Natural killer cell (primary cell): Measurements from ENCODE around the gene LTF. TPM values are rescaled to one million over a fixed set of nuclear protein-coding genes. Genes with fewer than 3 reads are reported as not detected.

Source experiments
- ATAC-seq, 3 donors: fragments of 150-1000 bp in 2 of 3; fragments of 200-7000 bp in 1 of 3; cut with Tn5 transposase; 1 replicate in 1 of 3; 2 replicates in 2 of 3; pipeline ENCODE4 v1.10.0; 2021; ENCODE audit warnings: mild to moderate bottlenecking in 2 of 3, moderate library complexity in 2 of 3
- DNase-seq, 2 donors: peaks; one replicate each; pipeline versions ENCODE4 v3.0.0 to v3.0.0-alpha.2; 2013 to 2021; ENCODE audit warnings: mixed read lengths in 1 of 2
- H3K27ac ChIP-seq: one replicate; pipeline ENCODE4 v1.5.1; 2013; ENCODE audit warnings: mild to moderate bottlenecking, low read length
- H3K27me3 ChIP-seq: one replicate; pipeline ENCODE4 v1.6.1; 2013; ENCODE audit warnings: low read length; ENCODE audit not compliant: control insufficient read depth, insufficient read depth
- H3K36me3 ChIP-seq: one replicate; pipeline ENCODE4 v1.6.1; 2013; ENCODE audit warnings: low read length; ENCODE audit not compliant: control insufficient read depth, insufficient read depth
- H3K4me1 ChIP-seq: one replicate; pipeline ENCODE4 v1.6.1; 2013; ENCODE audit warnings: low read length; ENCODE audit not compliant: control insufficient read depth, insufficient read depth
- H3K4me3 ChIP-seq: one replicate; pipeline ENCODE4 v1.5.1; 2013; ENCODE audit warnings: low read length
- H3K9me3 ChIP-seq: one replicate; pipeline ENCODE4 v1.6.1; 2013; ENCODE audit warnings: low read length; ENCODE audit not compliant: control insufficient read depth, insufficient read depth
- H3K27ac Mint-ChIP-seq, 2 donors: one replicate each; pipeline ENCODE4 v1.8.0; 2022; ENCODE audit warnings: mild to moderate bottlenecking in 2 of 2, mixed read lengths in 2 of 2, moderate library complexity in 1 of 2
- H3K27me3 Mint-ChIP-seq, 2 donors: one replicate each; pipeline ENCODE4 v1.8.0; 2022; ENCODE audit warnings: low read depth in 2 of 2, mixed read lengths in 2 of 2
- H3K36me3 Mint-ChIP-seq: one replicate; pipeline ENCODE4 v1.8.0; 2022; ENCODE audit warnings: mixed read lengths
- H3K4me1 Mint-ChIP-seq, 2 donors: one replicate each; pipeline ENCODE4 v1.8.0; 2022; ENCODE audit warnings: mixed read lengths in 2 of 2
- H3K4me3 Mint-ChIP-seq: one replicate; pipeline ENCODE4 v1.8.0; 2022; ENCODE audit warnings: mild to moderate bottlenecking, moderate library complexity, mixed read lengths
- H3K9me3 Mint-ChIP-seq, 2 donors: one replicate each; pipeline ENCODE4 v1.8.0; 2022; ENCODE audit warnings: mixed read lengths in 2 of 2
- WGBS: methylation state at CpG from one replicate; pipeline ENCODE4 v1.1.7; 2013; ENCODE audit warnings: missing lambda C conversion rate; ENCODE audit not compliant: insufficient coverage; 5-methylcytosine and 5-hydroxymethylcytosine counted together
- intact Hi-C: fragments of 100-400 bp; cut with micrococcal nuclease; formaldehyde crosslinking; loops from one replicate; pipeline ENCODE4 v1.14.2; 2022
- total RNA-seq, 4 donors: library from RNA; stranded (reverse); fragments of 120-200 nt in 1 of 4; gene quantifications; one replicate each; pipeline versions ENCODE4 v1.2.3 to v1.2.4, GENCODE V29; 2013 to 2022
- TF ChIP-seq, protein P1 (sequence below): fragments of 200-600 bp; IDR thresholded peaks from one replicate; pipeline ENCODE4 v1.8.0; 2022; ENCODE audit warnings: antibody characterized with exemption

Gene LTF
- total RNA-seq, 3 donors from 2014 or later (not counting 1 experiment from before 2014, with no cell fraction given), result 1.0 to 1.1 TPM; not detected in 1

DNA sequence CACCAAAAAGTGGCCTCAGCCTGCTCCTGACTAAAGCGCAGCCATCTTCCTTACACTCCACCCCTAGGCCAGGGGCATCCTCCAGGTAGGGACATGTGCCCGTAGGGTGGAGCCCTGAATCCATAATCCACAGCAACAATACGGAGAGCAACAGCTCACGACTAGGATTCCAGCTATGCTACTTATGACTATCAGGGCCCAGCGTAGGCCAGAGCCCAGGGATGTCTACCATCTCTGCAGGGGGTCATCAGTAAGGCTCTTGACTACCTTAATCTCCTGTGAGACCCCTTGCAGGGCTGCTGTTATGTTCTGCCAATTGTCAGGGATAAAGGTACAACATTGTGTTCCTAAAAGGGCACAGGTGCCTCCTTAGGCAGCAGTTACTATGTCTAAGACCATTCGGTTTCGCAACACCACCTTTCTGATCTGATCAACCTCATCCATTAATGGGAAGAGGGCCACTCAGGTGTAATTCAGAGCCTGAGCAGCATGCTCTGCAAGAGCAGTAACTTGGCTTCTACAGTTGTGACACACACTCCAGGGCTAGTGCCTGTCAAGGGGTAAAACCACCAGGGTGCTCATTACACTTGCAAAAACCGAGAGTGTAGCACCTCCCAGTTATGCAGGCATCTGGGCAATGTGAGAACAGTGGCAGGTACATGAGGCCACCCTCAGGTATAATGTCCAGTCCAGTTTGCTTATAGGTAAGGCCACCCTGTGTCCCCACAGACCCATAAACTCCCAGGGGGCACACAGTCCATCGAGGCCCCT lies 46.7 kb downstream of the LTF start:
- no peaks in the 10 kb centered on the region for H3K4me1 Mint-ChIP-seq
- no peak overlapping the region for H3K4me3 Mint-ChIP-seq
- Histone ChIP-seq H3K4me3 (no peak overlapping the region), H3K9me3 (no peaks in the 10 kb centered on the region), H3K27me3 (no peaks in the 10 kb centered on the region), H3K27ac (no peak overlapping the region), H3K4me1 (no peaks in the 10 kb centered on the region), H3K36me3 (no peaks in the 10 kb centered on the region)
- 79% methylated on average over 9 of the region's 9 CpGs for WGBS
- H3K36me3 Mint-ChIP-seq, result no peaks in the 10 kb centered on the region
- DNase-seq, result no peak
- peaks cover 0 to 3% of the 10 kb centered on the region in 2 donors for H3K27me3 Mint-ChIP-seq
- ATAC-seq, result no peak
- TF ChIP-seq, protein P1, sequence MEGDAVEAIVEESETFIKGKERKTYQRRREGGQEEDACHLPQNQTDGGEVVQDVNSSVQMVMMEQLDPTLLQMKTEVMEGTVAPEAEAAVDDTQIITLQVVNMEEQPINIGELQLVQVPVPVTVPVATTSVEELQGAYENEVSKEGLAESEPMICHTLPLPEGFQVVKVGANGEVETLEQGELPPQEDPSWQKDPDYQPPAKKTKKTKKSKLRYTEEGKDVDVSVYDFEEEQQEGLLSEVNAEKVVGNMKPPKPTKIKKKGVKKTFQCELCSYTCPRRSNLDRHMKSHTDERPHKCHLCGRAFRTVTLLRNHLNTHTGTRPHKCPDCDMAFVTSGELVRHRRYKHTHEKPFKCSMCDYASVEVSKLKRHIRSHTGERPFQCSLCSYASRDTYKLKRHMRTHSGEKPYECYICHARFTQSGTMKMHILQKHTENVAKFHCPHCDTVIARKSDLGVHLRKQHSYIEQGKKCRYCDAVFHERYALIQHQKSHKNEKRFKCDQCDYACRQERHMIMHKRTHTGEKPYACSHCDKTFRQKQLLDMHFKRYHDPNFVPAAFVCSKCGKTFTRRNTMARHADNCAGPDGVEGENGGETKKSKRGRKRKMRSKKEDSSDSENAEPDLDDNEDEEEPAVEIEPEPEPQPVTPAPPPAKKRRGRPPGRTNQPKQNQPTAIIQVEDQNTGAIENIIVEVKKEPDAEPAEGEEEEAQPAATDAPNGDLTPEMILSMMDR, result no peak
- no peaks in the 10 kb centered on the region for H3K9me3 Mint-ChIP-seq
- intact Hi-C loops, result no loop called here
- H3K27ac Mint-ChIP-seq, result no peak overlapping the region

DNA sequence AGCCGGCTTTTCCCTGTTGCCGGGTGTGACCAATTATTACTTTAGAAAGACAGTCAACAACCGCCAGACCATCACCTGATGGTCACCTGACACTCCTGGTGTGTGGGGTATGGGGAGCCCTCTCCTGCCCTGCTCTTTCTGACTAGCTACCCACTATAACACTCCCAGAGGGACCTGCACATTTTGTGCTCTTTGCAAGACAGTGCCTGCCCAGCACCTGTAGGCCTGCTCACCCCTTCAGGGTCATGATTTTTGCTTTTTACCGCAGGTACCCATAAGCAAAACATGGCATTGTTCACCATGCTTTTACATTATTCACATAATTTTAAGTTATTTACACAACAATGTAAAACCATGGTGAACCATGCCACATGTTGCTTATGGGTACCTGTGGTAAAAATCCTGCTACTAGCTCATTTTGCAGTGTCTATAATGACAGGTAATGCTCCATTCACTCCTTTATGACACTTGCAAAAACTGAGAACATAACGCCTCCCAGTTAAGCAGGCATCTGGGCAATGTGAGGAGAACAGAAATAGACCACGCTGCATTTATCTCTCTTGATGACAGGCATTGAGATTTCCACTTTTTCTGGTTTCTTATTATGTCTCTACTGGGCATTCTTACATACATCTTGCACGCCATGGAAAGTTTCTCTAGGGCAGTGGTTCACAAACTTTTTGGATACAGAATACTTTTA lies 47.7 kb downstream of the LTF start:
- WGBS, result 84% methylated on average over 6 of the region's 7 CpGs

GRCh38 chr3:46416125-46416810 lies 48.4 kb downstream of the LTF start:
- intact Hi-C loops, result no loop called here
- Mint-ChIP-seq H3K9me3 (no peaks in the 10 kb centered on the region), H3K27me3 (peaks cover 0 to 3% of the 10 kb centered on the region in 2 donors), H3K27ac (no peak overlapping the region), H3K36me3 (no peaks in the 10 kb centered on the region), H3K4me3 (no peak overlapping the region), H3K4me1 (no peaks in the 10 kb centered on the region)
- Histone ChIP-seq H3K27me3 (no peaks in the 10 kb centered on the region), H3K9me3 (no peaks in the 10 kb centered on the region), H3K4me1 (no peaks in the 10 kb centered on the region), H3K27ac (no peak overlapping the region), H3K4me3 (no peak overlapping the region), H3K36me3 (no peaks in the 10 kb centered on the region)
- DNase-seq (no peak), ATAC-seq (no peak)
- TF ChIP-seq, protein P1, result no peak
- WGBS, result 42% methylated on average over 10 of the region's 10 CpGs

More for the DNA sequence above, 47.7 kb downstream of the LTF start:
- Histone ChIP-seq H3K27ac (no peak overlapping the region), H3K36me3 (no peaks in the 10 kb centered on the region), H3K4me3 (no peak overlapping the region), H3K9me3 (no peaks in the 10 kb centered on the region), H3K27me3 (no peaks in the 10 kb centered on the region), H3K4me1 (no peaks in the 10 kb centered on the region)
- intact Hi-C loops, result no loop called here
- Mint-ChIP-seq H3K4me1 (no peaks in the 10 kb centered on the region), H3K36me3 (no peaks in the 10 kb centered on the region), H3K9me3 (no peaks in the 10 kb centered on the region), H3K4me3 (no peak overlapping the region), H3K27me3 (peaks cover 0 to 3% of the 10 kb centered on the region in 2 donors), H3K27ac (no peak overlapping the region)
- no peak for ATAC-seq
- TF ChIP-seq, protein P1, result no peak
- DNase-seq, result no peak
